Left cardiac atrium (tissue), 4 donors: ENCODE data around the gene URGCP. TPM values are rescaled to one million over a fixed set of nuclear protein-coding genes. Genes with fewer than 3 reads are reported as not detected.
A peak's percentile ranks its signal among the peaks of the same experiment; 100 is the strongest.
"Not testable (repeated sequence)": the region's sequence is repeated elsewhere in the genome, so short reads cannot be mapped to it uniquely, and the experiment has no call there.

Source experiments
- ATAC-seq, 2 donors: fragments of 200-7000 bp; cut with Tn5 transposase; one replicate each; pipeline ENCODE4 v1.9.1; 2020; ENCODE audit warnings: mild to moderate bottlenecking in 2 of 2, moderate library complexity in 2 of 2
- DNase-seq: peaks from one replicate; pipeline ENCODE4 v3.0.0-alpha.2; 2020
- intact Hi-C, 2 donors: fragments of 100-400 bp; cut with DNase I; formaldehyde crosslinking; loops; one replicate each; pipeline versions ENCODE4 v1.14.1 to v1.15.1; 2022 to 2023
- total RNA-seq, 2 donors: library from RNA; stranded (reverse); fragmentation: NEBNext Ultra II Directional; extraction: Animal tissue kit (Norgen Biotek cat#: 25700); gene quantifications; one replicate each; pipeline ENCODE4 v1.2.1, GENCODE V29; 2021
- donor health status: DM: no; HTN: yes; CAD: no.
- donor health status: DM: no; HTN: yes; CAD: no; lungs with severe emphysema.
- donor health status: DM: yes; HTN: yes; CAD: no.
- donor health status: Dilated cardiomyopathy.

URGCP gene
- total RNA-seq, 2 donors from 2014 or later: 27.8 to 37.4 TPM

DNA sequence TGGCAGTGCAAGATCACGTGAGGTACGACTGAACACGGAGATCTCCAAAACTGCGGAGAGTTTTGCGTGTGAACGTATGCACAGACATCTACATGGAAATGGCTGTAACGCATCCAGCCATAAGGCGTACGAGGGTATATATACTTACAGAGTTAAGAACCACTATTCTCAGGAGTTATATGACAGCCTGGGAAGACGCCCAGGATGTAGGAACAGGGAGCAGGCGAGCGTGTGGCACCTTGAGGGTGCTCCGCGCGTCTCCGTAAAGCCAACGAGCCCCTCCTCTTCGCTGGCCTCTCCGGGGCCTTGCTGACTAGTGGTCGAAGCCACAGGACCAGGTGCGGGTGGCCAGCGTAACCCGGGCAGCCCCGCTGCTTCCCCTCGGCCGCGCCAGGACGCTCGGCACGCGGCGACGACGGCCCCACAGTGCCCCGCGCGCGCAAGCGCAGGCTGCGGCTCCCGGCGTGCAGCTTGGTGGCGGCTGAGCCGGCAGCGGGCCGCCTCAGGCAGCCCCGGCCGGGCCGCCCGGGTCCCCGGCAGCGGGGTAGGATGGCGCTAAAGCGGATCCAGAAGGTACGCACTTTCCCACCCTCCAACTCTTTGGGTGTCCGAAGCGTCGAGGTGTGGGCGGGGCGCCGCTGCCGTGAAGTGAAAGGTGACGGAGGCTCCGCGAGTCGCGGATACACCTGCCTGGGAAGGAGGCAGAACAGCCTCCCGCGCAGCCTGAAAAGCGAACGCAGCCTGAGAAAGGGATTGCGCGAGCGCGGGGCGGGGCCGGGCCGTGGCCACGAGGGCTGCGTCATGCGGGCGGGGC lies 19.8 kb upstream of the URGCP start, which contains the start of gene UBE2D4:
TSS of gene UBE2D4 (plus strand) at position 453 of the 814 bp plus-strand sequence. CDS start at position 550, 97 bp downstream.
- DNase-seq (peak; percentile 90), ATAC-seq (peak; percentile 98 to 99)
- intact Hi-C loops: no loop called here

DNA sequence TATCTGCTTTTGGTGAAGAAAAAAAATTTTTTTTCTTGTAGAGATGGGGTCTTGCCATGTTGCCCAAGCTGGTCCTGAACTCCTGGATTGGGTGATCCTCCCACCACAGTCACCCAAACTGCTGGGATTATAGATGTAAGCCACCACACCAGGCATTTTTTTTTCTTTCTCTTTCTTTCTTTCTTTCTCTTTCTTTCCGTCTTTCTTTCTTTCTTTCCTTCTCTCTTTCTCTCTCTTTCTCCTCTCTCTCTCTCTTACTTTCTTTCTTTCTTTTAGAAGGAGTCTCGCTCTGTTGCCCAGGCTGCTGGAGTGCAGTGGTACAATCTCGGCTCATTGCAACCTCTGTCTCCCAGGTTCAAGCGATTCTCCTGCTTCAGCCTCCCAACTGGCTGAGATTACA lies 16.3 kb upstream of the URGCP start:
- intact Hi-C loops: no loop called here
- DNase-seq (no peak), ATAC-seq (no peak)

DNA sequence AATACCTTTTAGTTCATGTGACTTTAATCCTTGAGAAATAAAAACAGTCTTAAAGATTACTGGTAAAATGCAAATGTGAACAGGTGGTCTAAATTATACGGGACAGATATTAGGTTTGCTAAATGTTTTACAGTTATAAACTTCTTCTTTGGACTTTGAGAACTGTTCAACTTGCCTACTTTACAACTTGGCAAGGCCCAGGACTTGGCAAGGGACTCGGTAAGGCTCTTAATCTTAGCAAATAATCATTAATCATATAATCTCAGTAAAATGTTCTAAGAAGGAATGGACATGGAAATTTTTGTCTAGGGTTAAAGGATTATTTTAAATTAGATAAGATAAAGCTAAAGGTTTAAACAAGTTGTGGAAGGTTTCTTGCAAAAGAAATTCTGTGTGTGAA lies 15.0 kb upstream of the URGCP start:
- ATAC-seq (no peak), DNase-seq (no peak)
- intact Hi-C loops: no loop called here

DNA sequence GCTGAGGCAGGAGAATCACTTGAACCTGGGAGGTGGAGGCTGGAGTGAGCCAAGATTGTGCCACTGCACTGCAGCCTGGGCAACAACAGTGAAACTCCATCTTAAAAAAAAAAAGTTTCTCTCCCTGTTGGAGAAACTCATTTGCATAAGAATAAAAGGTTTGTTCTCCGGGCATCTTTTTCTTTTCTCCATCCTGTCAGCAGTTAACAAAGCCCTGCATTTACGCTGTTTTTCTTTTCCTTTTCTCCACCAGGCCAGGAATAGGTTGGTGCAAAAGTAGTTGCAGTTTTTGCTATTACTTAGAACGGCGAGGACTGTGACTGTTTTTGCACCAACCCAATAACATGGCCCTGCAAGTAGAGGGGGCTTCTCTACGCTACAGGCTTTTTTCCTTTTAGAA lies 9.5 kb upstream of the URGCP start:
- intact Hi-C loops: no loop called here
- DNase-seq (no peak), ATAC-seq (no peak)

DNA sequence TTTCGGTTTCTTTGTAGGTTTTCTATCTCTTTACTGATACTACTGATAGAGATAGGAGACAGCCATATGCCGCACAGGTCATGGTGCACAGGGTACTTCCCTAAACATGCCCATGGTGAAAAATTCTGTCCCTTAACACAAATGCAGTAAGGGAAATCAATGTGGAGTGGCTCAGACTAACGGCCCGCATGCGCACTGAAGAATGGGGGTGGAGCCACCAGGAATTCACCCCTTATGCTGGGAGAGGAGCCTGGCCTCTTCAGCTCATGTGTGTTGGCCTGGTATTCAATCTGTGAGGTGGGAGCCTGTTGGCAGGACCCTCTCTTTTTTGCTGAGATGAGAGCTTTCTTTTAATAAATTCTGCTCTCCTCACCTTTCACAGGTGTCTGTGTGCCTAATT lies 8.4 kb upstream of the URGCP start:
- ATAC-seq (no peak), DNase-seq (no peak)
- intact Hi-C loops: no loop called here

DNA sequence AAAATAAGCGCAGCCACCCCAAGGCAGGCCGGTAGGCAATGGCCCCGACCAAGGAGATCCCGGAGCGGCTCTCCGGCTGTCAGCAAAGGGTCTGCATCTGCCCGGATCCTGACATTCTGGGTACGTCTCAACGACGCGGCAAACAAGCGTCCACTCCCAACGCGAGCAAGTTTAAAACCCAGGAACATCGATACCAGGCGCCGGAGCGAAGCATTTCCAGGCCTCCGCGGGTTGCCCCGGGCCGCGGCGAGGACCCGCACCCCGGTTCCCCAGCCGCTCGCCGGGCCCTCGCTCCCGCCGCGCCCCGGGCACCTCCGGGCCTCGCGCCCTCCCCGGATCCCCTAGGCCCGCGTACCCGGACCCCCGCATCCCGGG lies 453 bp downstream of the URGCP start:
- peak; percentile 29 for DNase-seq
- intact Hi-C loops: no loop called here
- peak; percentile 42 to 55 for ATAC-seq

DNA sequence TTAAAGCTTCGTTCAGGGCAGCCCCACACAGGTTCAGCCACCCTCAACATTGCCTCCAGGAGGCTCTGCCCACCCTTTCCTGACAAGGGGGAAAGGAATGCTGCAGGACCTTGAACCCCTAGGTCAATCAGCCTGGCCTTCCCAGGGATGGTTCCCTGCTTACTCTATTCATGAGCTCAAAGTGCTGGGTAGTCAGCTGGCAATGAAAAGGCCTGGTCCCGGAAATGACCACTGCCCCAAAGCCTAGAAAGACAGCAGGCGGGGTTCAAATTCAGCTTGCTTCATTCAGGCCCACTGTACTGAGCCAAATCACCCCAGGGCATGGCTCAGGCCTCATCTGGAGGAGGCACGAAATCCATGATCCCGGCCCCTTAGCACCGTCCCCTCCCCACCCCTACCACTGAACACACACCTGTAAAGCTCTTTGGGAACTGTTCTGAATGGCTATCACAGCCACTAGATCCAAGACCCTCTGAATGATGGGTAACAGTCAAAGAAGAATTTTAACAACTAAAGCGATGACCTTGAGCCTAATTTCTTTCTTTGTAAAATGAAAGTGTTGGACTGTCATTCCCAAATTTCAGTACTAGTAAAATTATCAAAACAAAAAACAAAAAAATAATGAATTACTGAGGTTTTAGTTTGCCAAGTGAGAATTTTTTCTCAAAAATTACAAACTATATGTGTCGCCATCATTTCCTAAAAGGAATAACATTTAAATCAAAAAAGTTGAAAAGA lies 1.0 kb downstream of the URGCP start:
- DNase-seq: peak; percentile 26
- intact Hi-C loops: no loop called here
- ATAC-seq: peak in 1 of 2 donors; percentile 38

DNA sequence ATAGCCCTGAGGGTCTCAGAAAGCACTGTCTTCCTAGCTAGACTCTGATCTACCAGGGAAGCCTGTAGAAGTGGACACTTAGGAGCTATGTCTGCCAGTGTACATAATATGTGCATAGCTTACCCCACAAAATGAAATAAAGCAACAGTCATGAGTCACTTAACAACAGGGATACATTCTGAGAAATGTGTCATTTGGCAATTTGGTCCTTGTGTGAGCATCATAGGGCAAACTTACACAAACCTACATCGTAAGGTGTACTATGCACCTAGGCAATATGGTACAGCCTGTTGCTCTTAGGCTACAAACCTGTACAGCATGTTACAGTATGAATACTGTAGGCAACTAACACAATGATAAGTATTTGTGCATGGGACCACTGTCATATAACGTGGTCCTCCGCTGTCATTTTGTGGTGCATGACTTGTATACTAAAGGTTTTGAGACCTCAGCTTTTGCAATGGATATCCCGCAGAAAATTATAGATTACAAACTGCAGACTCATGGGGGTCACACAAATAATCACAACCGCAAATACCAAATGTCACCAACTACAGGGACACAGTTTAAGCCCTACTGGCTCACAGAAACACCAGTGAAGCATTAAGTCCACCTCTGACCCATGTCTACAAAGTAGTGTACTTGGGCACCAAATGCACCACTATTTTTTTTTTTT lies 1.7 kb downstream of the URGCP start:
- no peak for DNase-seq
- no peak for ATAC-seq
- intact Hi-C loops: no loop called here

DNA sequence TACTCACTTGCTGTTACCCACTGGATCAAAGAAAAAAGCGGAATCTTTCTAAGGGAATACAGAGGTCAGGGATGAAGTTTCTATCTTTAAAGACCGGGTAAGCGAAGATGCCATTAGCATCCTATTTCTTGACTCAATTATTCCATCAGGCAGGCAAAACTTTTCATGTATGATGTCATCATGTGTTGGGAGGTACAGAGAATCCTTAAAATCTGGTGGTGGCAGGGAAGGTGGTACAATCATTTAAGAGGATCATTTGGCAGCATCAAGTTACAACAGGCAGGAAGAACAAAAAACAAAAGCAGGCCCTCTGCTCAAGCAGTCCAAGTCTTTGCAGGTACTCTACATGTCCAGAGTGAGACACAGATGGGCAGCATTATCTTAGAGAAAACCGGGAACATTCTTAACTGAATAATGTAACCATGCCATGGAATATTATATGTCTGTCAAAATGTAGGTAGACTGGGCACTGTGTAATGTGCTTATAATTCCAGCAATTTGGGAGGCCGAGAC lies 3.8 kb downstream of the URGCP start:
- intact Hi-C loops: no loop called here
- no peak for ATAC-seq
- DNase-seq: no peak

DNA sequence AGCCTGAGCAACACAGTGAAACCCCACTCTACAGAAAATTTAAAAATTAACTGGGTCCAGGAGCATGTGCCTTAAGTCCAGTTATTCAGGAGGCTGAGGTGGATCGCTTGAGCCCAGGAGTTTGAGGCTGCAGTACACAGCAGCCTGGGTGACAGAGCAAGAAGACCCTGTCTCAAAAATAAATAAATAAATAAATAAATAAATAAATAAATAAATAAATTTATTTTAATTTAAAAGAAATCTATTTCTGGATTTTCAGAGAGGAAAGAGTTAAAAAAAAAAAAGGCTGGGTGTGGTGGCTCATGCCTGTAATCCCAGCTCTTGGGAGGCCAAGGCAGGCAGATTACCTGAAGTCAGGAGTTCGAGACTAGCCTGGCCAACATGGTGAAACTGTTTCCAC lies 7.8 kb downstream of the URGCP start:
- intact Hi-C loops, ATAC-seq: not testable (repeated sequence)

DNA sequence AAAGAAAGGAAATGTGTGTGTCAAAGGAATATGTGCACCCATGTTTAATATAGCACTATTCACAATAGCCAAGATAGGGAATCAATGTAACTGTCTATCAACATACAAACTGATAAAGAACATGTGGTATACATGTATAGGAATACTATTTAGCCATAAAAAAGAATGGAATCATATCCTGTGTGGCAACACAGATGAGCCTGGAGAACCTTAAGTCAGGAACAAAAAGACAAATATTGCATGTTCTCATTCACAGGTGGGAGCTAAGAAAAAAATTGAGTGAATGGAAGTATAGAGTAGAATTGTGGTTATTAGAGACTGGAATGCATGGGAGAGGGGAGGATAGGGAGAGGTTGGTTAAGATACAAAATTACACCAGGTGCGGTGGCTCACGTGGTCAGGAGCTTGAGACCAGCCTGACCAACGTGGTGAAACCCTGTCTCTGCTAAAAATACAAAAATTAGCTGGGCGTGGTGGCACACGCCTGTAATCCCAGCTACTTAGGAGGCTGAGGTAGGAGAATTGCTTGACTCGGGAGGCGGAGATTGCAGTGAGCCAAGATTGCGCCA lies 10.5 kb downstream of the URGCP start:
- no peak for DNase-seq
- no peak for ATAC-seq
- intact Hi-C loops: no loop called here

More for the DNA sequence above, 7.8 kb downstream of the URGCP start:
- DNase-seq: not testable (repeated sequence)

DNA sequence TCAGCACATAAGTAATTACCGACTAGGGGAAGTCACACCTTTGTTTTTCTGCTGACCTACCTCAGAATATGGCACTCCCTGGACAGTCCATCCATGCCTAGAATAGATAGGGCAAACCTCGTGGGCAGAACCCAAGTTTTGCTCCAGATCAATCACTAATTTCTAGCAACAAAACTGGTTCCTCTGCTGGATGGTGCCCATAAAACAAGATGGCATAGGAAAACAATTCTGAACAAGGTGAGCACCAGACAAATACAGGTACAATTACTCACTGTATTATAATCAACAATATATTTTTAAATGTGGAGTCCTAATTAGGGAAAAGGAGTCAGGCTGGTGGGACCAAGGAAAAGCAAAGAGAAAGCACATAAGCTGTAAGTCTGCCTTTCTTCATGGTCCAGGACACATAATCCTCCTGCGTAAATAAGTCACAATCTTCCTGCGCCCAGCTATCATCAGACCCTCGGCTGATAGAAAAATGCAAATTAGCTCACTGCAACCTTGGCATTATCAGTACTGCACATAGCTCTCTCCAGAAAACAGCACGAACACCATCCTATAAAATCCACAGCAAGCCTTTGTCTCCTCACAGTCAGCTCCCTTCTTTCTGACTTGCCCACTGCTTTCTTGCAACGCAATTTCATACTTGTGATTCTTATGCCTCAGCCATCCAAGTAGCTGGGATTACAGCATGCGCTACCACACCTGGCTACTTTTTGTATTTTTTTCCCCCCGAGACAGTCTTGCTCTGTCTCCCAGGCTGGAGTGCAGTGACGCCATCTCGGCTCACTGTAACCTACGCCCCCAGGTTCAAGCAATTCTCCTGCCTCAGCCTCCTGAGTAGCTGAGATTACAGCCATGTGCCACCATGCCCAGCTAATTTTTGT lies 15.1 kb downstream of the URGCP start:
- intact Hi-C loops: no loop called here
- DNase-seq (no peak), ATAC-seq (no peak)

DNA sequence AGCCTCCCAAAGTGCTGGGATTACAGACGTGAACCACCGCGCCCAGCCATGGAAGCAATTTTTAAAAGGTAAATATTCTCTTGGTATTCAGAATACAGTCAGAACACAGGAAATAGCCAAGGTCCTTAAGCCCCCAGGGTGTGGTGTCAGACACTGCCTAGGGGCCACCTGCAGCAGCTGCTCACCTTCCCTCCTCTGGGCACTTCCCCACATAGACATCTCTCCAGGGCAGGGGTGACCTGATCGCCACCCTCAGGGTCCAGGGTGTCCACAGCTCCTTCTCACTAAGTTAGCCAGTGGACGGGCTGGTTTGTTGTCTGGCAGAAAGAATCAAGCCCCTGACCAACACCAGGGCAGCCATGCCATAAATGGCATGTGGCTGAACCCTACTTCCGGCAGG lies 15.9 kb downstream of the URGCP start:
- intact Hi-C loops: no loop called here
- DNase-seq (no peak), ATAC-seq (peak in 1 of 2 donors; percentile 20)

DNA sequence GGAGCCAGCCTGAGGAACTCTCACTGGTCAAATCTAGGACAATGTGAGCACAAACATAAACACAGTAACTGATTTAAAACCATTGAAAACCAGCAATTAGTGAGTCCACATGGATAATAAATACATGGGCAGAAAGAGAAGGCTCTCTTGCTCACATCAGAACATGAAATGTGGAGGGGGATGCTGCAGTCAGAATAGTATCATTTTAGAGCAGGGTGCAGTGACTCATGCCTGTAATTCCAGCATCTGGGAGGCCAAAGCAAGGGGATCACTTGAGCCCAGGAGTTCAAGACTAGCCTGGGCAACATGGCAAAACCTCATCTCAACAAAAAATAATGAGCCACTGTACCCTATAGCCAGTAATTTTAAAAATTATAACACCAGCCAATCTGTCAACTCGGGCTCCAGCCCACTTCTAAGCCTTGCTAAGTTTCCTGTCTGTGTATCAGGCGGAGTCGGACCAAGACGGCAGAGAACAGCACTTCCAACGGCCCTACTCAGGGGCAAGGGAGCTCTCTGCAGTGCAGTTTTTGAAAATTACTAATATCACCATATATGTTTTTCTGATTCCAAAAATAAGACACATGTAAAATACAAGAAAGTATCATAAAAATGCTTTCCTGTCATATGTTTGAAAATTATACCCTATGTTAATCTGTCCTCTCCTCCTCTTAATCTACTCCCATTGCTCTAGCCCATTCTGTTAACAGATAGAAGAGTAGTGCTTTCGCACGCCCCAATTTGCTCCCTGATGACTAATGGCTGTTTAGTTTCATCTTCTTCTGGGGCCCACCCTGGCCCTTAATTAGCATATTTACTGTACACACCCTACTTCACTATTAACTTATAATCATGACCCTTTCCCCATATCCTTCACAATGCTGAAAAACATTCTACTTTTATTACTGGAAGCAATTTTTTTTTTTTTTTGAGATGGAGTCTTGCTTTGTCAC lies 17.1 kb downstream of the URGCP start:
- intact Hi-C loops: no loop called here
- no peak for DNase-seq
- ATAC-seq: peak in 1 of 2 donors; percentile 41

DNA sequence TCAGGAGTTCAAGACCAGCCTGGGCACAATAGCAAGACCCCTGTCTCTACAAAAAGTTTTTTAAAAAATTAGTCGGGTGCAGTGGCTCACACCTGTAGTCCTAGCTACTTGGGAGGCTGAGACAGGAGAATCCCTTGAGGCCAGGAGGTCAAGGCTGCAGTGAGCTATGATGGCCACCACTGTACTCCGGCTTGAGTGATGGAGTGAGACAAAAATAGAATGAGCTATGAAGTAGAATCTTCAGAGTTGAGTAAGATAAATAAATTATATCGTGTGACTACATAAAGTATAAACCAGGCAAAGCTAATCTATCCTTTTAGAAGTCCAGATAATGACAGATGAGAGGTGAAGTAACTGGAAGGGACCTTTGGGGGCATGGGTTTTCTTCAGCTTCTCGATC lies 21.8 kb downstream of the URGCP start:
- no peak for ATAC-seq
- intact Hi-C loops: no loop called here

DNA sequence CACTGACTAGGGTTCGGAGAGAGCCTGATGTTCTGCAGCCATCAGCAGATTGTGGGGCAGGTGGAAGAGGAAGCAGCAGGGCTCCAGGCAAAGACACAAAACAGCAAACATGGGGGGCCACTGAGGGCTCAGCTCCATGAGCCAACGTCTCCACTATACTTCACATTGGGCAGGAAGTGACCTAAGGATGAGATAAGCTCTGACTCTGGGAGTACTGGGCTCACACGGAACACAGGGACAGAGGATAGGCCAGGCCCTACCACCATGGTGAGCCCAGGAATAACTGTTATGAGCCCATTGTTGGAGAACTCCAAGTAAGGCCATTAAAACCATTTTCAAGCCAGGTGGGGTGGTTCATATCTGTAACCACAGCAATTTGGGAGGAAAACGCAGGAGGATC lies 22.2 kb downstream of the URGCP start:
- no peak for DNase-seq

More for the DNA sequence above, 21.8 kb downstream of the URGCP start:
- DNase-seq: no peak

DNA sequence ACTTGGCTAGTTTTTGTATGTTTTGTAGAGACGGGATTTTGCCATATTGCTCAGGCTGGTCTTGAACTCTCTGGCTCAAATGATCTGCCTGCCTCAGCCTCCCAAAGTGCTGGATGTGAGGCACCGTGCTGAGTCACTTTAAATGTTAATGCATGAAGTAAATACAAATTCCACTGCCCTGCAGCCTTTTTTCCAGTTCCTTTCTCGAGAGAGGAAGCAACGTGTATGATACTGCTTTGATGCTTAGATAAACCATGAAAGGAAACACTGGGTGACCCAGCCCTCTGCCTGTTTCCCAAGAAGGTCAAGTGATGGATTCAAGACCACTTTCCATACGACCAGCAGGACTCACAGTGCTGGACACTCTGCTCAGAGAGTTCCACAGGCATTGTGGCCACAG lies 25.8 kb downstream of the URGCP start:
- intact Hi-C loops: no loop called here
- ATAC-seq (no peak), DNase-seq (no peak)

More for the DNA sequence above, 22.2 kb downstream of the URGCP start:
- no peak for ATAC-seq
- intact Hi-C loops: no loop called here
